ENCODE measurements around the gene UNKL.

DNA sequence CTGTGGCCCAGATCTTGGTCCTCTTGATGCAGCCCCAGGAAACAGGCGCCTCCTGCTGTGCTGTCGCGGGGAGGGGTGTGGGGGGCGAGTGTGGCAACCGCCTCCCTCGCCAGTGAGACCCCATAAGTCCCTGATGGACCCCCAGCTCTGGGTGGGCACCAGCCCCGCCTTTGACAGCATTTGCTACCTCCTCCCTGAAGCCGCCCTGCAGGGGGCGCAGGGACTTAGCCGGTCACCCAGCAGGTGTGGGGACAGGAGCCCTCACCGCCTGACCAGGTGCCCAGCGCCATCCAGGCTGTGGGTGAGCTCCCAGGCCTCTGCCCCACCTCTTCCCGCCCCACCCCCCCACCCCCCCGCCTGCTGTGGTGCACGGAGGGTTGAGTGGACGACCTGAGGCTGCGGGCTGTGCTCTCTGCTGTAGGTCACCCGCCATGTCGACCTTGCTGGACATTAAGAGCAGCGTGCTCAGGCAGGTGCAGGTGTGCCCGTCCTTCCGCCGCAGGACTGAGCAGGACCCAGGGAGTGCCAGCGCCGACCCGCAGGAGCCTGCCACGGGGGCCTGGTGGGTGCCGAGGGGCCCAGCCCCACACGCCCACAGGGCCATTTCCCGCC lies 76.3 kb downstream of the UNKL start:
- TF ChIP-seq, protein P1, sequence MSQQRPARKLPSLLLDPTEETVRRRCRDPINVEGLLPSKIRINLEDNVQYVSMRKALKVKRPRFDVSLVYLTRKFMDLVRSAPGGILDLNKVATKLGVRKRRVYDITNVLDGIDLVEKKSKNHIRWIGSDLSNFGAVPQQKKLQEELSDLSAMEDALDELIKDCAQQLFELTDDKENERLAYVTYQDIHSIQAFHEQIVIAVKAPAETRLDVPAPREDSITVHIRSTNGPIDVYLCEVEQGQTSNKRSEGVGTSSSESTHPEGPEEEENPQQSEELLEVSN (IDR thresholded peaks at IDR 0.05): no peak
- no peak for TF ChIP-seq TEAD4 (IDR thresholded peaks at IDR 0.05; ENCODE audit: low read depth, low read length)
- TF ChIP-seq, protein P2, sequence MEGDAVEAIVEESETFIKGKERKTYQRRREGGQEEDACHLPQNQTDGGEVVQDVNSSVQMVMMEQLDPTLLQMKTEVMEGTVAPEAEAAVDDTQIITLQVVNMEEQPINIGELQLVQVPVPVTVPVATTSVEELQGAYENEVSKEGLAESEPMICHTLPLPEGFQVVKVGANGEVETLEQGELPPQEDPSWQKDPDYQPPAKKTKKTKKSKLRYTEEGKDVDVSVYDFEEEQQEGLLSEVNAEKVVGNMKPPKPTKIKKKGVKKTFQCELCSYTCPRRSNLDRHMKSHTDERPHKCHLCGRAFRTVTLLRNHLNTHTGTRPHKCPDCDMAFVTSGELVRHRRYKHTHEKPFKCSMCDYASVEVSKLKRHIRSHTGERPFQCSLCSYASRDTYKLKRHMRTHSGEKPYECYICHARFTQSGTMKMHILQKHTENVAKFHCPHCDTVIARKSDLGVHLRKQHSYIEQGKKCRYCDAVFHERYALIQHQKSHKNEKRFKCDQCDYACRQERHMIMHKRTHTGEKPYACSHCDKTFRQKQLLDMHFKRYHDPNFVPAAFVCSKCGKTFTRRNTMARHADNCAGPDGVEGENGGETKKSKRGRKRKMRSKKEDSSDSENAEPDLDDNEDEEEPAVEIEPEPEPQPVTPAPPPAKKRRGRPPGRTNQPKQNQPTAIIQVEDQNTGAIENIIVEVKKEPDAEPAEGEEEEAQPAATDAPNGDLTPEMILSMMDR (IDR thresholded peaks at IDR 0.05; ENCODE audit: control extremely low read depth in 1 of 3, insufficient read depth in 1 of 3, low read depth in 1 of 3, low read length in 3 of 3): peak; percentile 32 to 57 (median 32)
- TF ChIP-seq, protein P3, sequence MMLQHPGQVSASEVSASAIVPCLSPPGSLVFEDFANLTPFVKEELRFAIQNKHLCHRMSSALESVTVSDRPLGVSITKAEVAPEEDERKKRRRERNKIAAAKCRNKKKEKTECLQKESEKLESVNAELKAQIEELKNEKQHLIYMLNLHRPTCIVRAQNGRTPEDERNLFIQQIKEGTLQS (IDR thresholded peaks at IDR 0.05; ENCODE audit: insufficient read depth, low read depth, low read length): no peak
- TF ChIP-seq SUZ12 (IDR thresholded peaks at IDR 0.05; ENCODE audit: low read length): no peak
- TF ChIP-seq, protein P4, sequence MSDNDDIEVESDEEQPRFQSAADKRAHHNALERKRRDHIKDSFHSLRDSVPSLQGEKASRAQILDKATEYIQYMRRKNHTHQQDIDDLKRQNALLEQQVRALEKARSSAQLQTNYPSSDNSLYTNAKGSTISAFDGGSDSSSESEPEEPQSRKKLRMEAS (IDR thresholded peaks at IDR 0.05): no peak
- no peak for TF ChIP-seq TAF1 (IDR thresholded peaks at IDR 0.05; ENCODE audit: low read depth, low read length)
